CD4-positive, alpha-beta memory T cell (primary cell): ENCODE data around the gene LDB3. TPM values are rescaled to one million over a fixed set of nuclear protein-coding genes. Genes with fewer than 3 reads are reported as not detected.

ENCODE experiments used
- CTCF ChIA-PET: fragments of 350-600 bp; sonication (Branson Sonifier 250); formaldehyde crosslinking; loops from one replicate; lab custom pipeline; 2021; ENCODE audit warnings: inconsistent platforms; ENCODE audit not compliant: partially characterized antibody; lab: Charles Lee
- POLR2A ChIA-PET: fragments of 350-600 bp; sonication (Branson Sonifier 250); formaldehyde crosslinking; loops from one replicate; lab custom pipeline; 2021; ENCODE audit not compliant: partially characterized antibody; lab: Charles Lee
- DNase-seq, 5 donors: peaks; one replicate each; pipeline versions ENCODE4 v3.0.0 to v3.0.0-alpha.2; 2020 to 2022; ENCODE audit warnings: mixed read lengths in 1 of 5
- H3K27ac ChIP-seq: one replicate; pipeline ENCODE4 v1.7.0; 2013; ENCODE audit warnings: low read depth, low read length
- H3K27me3 ChIP-seq: 2 replicates; pipeline ENCODE4 v1.7.0; 2013; ENCODE audit warnings: mild to moderate bottlenecking, low read length, moderate library complexity; ENCODE audit not compliant: insufficient read depth
- H3K36me3 ChIP-seq: 2 replicates; pipeline ENCODE4 v1.7.0; 2013; ENCODE audit warnings: mild to moderate bottlenecking, low read length, moderate library complexity; ENCODE audit not compliant: insufficient read depth
- H3K4me1 ChIP-seq: 2 replicates; pipeline ENCODE4 v1.7.0; 2013; ENCODE audit warnings: mild to moderate bottlenecking, low read length, moderate library complexity; ENCODE audit not compliant: insufficient read depth
- H3K4me3 ChIP-seq, 2 donors: one replicate each; pipeline ENCODE4 v1.7.0; 2013; ENCODE audit warnings: low read length in 2 of 2, mild to moderate bottlenecking in 1 of 2
- H3K9me3 ChIP-seq, 2 donors: one replicate each; pipeline ENCODE4 v1.7.0; 2013; ENCODE audit warnings: low read length in 2 of 2, control low read depth in 1 of 2; ENCODE audit not compliant: control insufficient read depth in 1 of 2
- H3K27ac Mint-ChIP-seq, 7 donors: one replicate each; pipeline ENCODE4 v1.8.0; 2020 to 2021; ENCODE audit warnings: mixed read lengths in 7 of 7, mild to moderate bottlenecking in 6 of 7, inconsistent platforms in 3 of 7, moderate library complexity in 3 of 7
- H3K27me3 Mint-ChIP-seq, 2 donors: one replicate each; pipeline ENCODE4 v1.8.0; 2020 to 2021; ENCODE audit warnings: mixed read lengths in 2 of 2
- H3K36me3 Mint-ChIP-seq, 2 donors: one replicate each; pipeline ENCODE4 v1.8.0; 2020 to 2021; ENCODE audit warnings: mixed read lengths in 2 of 2, inconsistent platforms in 1 of 2, mild to moderate bottlenecking in 1 of 2
- H3K4me1 Mint-ChIP-seq, 4 donors: one replicate each; pipeline ENCODE4 v1.8.0; 2020 to 2021; ENCODE audit warnings: mixed read lengths in 4 of 4, mild to moderate bottlenecking in 1 of 4
- H3K4me3 Mint-ChIP-seq, 8 donors: one replicate each; pipeline ENCODE4 v1.8.0; 2020 to 2021; ENCODE audit warnings: mixed read lengths in 8 of 8, mild to moderate bottlenecking in 7 of 8, moderate library complexity in 6 of 8, inconsistent platforms in 3 of 8
- H3K9me3 Mint-ChIP-seq, 8 donors: one replicate each; pipeline ENCODE4 v1.8.0; 2020 to 2021; ENCODE audit warnings: mixed read lengths in 8 of 8, mild to moderate bottlenecking in 5 of 8, inconsistent platforms in 3 of 8, moderate library complexity in 1 of 8
- intact Hi-C: fragments of 100-400 bp; cut with micrococcal nuclease; formaldehyde crosslinking; loops from one replicate; pipeline ENCODE4 v1.15.1; 2023
- polyA plus RNA-seq, 2 donors: library from polyadenylated mRNA; unstranded; fragments of 300-500 nt; fragmentation: Illumina TruSeq; gene quantifications; one replicate each; pipeline ENCODE4 v1.2.3, GENCODE V29; 2021
- total RNA-seq, 2 experiments: library from RNA; stranded (reverse); gene quantifications; one replicate each; pipeline ENCODE4 v1.2.3, GENCODE V29; 2021

Gene LDB3
- total and polyA plus RNA-seq, 4 experiments from 2014 or later, result 0.08 TPM; not detected in 3

DNA sequence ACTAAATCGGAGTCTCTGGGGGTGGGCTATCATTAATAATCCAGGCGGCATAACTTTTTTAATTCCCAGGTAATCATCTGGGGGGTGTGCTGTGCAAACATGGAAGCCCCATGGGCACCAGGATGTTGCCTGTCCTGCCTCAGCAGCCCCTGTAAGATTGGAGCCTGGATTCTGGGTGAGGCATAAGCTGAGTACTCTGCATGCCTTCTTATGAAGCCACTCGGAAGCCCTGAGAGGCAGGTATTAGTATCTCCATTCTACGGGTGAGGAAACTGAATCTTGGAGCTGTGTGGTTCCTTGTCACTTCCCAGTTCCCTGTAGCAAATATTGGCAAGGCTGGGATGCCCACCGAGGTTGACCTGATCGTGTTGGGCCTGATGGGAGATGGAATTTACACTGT is 21.4 kb upstream of the LDB3 start:
- Mint-ChIP-seq H3K4me3 (no peak overlapping the region), H3K9me3 (peaks cover 0 to 9% (median 2%) of the 10 kb centered on the region in 8 donors), H3K27me3 (peaks cover 0 to 4% of the 10 kb centered on the region in 2 donors), H3K27ac (no peak overlapping the region), H3K36me3 (peaks cover 0 to 2% of the 10 kb centered on the region in 2 donors), H3K4me1 (peaks cover 0 to 4% (median 2%) of the 10 kb centered on the region in 4 donors)
- Histone ChIP-seq H3K9me3 (no peaks in the 10 kb centered on the region), H3K4me1 (no peaks in the 10 kb centered on the region), H3K27ac (no peak overlapping the region), H3K27me3 (no peaks in the 10 kb centered on the region), H3K4me3 (no peak overlapping the region), H3K36me3 (no peaks in the 10 kb centered on the region)
- ChIA-PET POLR2A (no interaction called here), CTCF (no interaction called here)
- intact Hi-C loops, result no loop called here
- no peak for DNase-seq

GRCh38 chr10:86647773-86648703 is 20.3 kb upstream of the LDB3 start:
- no peaks in the 10 kb centered on the region for H3K9me3 ChIP-seq
- no peaks in the 10 kb centered on the region for H3K4me1 ChIP-seq
- Mint-ChIP-seq H3K4me3 (no peak overlapping the region), H3K4me1 (peaks cover 0 to 4% (median 2%) of the 10 kb centered on the region in 4 donors), H3K27ac (no peak overlapping the region), H3K9me3 (no peaks in the 10 kb centered on the region), H3K36me3 (no peaks in the 10 kb centered on the region), H3K27me3 (peaks cover 0 to 4% of the 10 kb centered on the region in 2 donors)
- no peaks in the 10 kb centered on the region for H3K27me3 ChIP-seq
- ChIA-PET CTCF (no interaction called here), POLR2A (no interaction called here)
- DNase-seq, result no peak
- no peaks in the 10 kb centered on the region for H3K36me3 ChIP-seq
- no peak overlapping the region for H3K27ac ChIP-seq
- intact Hi-C loops, result no loop called here
- no peak overlapping the region for H3K4me3 ChIP-seq

DNA sequence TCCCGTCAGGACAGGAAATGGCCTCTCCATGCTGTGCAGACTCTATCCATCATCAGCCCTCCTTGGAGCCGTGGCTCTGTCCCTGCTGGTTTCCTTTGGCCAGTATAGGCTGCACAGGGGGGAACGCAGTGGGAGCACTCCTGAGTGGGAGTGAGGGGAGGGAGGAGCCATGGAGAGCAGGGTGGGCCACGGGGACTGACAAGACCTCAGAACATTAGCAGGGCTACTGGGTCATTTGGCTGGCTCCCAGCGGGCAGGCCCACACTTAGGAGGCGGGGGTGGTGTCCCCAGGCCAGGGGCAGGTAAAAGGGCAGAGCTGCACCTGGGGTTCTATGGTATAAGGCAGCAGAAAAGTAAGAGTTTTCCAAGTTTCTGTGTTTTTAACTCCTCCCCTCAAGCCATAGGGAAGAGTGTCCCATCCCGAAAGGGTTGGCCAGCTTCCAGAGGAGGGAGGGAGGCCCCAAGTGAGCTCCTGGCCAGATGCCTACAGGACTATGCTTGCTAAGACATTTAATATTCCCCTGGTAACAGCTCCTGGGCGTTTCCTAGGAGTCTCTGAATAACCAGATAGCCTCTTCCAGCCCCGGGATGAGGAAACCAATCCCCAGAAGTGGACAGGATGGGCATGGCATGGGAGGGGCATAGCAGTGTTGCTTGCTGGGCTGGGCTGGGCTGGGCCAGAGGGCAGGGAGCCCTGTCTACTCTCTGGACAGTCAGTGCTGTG is 19.4 kb upstream of the LDB3 start:
- Mint-ChIP-seq H3K36me3 (no peaks in the 10 kb centered on the region), H3K4me3 (no peak overlapping the region), H3K27ac (no peak overlapping the region), H3K4me1 (peaks cover 0 to 2% (median 0%) of the 10 kb centered on the region in 4 donors), H3K9me3 (no peaks in the 10 kb centered on the region), H3K27me3 (peaks cover 0 to 4% of the 10 kb centered on the region in 2 donors)
- Histone ChIP-seq H3K4me3 (no peak overlapping the region), H3K9me3 (no peaks in the 10 kb centered on the region), H3K36me3 (no peaks in the 10 kb centered on the region), H3K4me1 (no peaks in the 10 kb centered on the region), H3K27ac (no peak overlapping the region), H3K27me3 (no peaks in the 10 kb centered on the region)
- intact Hi-C loops, result no loop called here
- CTCF ChIA-PET, result no interaction called here
- no peak for DNase-seq
- POLR2A ChIA-PET, result no interaction called here

DNA sequence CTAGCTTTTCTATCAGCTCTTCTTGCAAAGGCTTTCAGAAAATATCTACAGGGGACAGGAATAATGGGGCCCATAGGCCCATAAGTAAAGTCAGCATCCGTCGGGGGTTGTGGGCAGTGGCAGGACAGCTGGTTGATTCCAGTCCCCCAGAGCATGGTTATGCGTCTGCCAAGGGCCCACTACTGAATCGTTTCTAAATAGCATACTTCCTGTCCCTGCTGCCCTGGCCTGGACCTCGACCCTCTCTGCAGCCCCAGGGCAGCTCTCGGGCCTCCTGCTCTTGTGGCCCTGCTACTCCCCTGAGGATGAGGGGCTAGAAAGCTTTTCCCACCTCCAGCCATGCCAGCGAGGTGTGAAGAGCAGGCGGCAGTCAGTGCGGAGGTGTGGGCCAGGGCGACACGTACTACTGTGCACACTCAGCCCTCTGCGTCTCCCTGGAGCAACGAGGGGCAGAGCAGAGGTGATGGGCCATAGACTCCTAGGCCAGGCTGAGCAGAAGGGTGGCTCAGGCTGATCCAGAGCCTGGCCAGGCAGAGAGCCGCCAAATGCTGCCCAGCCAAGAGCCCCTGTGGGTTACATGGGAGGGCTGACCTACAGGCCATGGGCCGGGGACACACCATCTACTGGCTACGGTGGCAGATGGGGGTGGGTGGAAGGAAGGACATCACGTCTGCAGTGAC is 18.7 kb upstream of the LDB3 start:
- DNase-seq, result no peak
- ChIA-PET POLR2A (no interaction called here), CTCF (no interaction called here)
- no peak overlapping the region for H3K27ac ChIP-seq
- H3K4me1 ChIP-seq, result no peaks in the 10 kb centered on the region
- H3K36me3 Mint-ChIP-seq, result no peaks in the 10 kb centered on the region
- intact Hi-C loops, result no loop called here
- H3K27me3 ChIP-seq, result no peaks in the 10 kb centered on the region
- no peaks in the 10 kb centered on the region for H3K9me3 ChIP-seq
- no peak overlapping the region for H3K27ac Mint-ChIP-seq
- H3K36me3 ChIP-seq, result no peaks in the 10 kb centered on the region
- H3K9me3 Mint-ChIP-seq, result no peaks in the 10 kb centered on the region
- peaks cover 0 to 4% of the 10 kb centered on the region in 2 donors for H3K27me3 Mint-ChIP-seq
- no peak overlapping the region for H3K4me3 Mint-ChIP-seq
- no peak overlapping the region for H3K4me3 ChIP-seq
- no peaks in the 10 kb centered on the region for H3K4me1 Mint-ChIP-seq

DNA sequence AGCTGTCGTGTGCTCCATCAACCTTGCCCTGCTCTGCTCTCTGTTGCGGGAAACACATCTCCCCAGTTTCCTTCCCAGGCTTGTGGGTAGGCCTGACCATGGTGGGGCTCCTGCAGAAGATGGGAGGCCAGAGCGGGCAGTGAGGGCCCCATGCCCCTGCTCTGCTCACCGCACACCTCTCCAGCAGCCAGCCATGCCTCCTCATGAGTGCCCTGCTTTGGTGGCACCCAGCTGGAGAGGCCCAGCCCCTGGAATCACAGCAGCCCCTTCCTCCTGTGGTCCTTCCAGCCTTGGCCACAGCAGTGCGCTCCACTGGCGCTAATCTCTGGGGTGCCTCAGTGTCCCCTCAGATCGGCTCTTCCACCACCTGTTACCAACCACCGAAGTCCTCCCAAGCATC is 18.2 kb upstream of the LDB3 start:
- Histone ChIP-seq H3K4me1 (no peaks in the 10 kb centered on the region), H3K9me3 (no peaks in the 10 kb centered on the region), H3K27ac (no peak overlapping the region), H3K4me3 (no peak overlapping the region), H3K27me3 (no peaks in the 10 kb centered on the region), H3K36me3 (no peaks in the 10 kb centered on the region)
- ChIA-PET CTCF (no interaction called here), POLR2A (no interaction called here)
- Mint-ChIP-seq H3K27ac (no peak overlapping the region), H3K9me3 (no peaks in the 10 kb centered on the region), H3K27me3 (peaks cover 0 to 4% of the 10 kb centered on the region in 2 donors), H3K36me3 (no peaks in the 10 kb centered on the region), H3K4me1 (no peaks in the 10 kb centered on the region), H3K4me3 (no peak overlapping the region)
- intact Hi-C loops, result no loop called here
- no peak for DNase-seq

DNA sequence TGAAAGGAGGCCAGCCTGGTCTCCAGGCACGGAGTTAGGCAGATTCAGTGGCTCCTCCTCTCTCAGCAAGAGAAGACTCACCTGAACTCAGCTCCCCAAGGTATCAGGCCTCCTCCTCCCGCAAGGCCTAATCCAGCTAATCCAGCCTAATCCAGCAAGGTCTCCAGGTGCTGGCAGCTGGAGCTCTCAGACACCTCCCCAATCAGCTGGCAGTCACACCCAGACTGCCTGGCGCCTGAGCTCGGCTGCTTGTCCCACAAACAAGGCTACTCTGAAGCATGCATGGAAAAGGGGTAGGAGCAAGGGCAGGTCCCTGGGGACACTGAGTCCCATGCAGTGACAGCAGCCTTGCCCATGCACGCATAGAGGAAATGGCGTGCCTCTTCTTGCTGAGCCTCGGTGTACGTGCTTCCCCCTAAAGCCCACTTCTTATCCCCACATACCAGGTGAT is 17.3 kb upstream of the LDB3 start:
- H3K4me1 Mint-ChIP-seq, result no peaks in the 10 kb centered on the region
- no peak overlapping the region for H3K27ac Mint-ChIP-seq
- no peaks in the 10 kb centered on the region for H3K9me3 Mint-ChIP-seq
- ChIA-PET CTCF (no interaction called here), POLR2A (no interaction called here)
- Histone ChIP-seq H3K9me3 (no peaks in the 10 kb centered on the region), H3K27me3 (no peaks in the 10 kb centered on the region), H3K27ac (no peak overlapping the region), H3K36me3 (no peaks in the 10 kb centered on the region), H3K4me3 (no peak overlapping the region), H3K4me1 (no peaks in the 10 kb centered on the region)
- no peaks in the 10 kb centered on the region for H3K36me3 Mint-ChIP-seq
- H3K4me3 Mint-ChIP-seq, result no peak overlapping the region
- DNase-seq, result no peak
- peaks cover 0 to 4% of the 10 kb centered on the region in 2 donors for H3K27me3 Mint-ChIP-seq
- intact Hi-C loops, result no loop called here
